HG03460 (cell line): ENCODE data around the gene KRTAP10-6.
"Not testable (repeated sequence)": the region's sequence is repeated elsewhere in the genome, so short reads cannot be mapped to it uniquely, and the experiment has no call there.

ENCODE experiments used
- ATAC-seq: cut with Tn5 transposase; IDR thresholded peaks from one replicate; pipeline ENCODE4 v1.9.1; 2021; ENCODE audit not compliant: unreplicated experiment

KRTAP10-6 gene

DNA sequence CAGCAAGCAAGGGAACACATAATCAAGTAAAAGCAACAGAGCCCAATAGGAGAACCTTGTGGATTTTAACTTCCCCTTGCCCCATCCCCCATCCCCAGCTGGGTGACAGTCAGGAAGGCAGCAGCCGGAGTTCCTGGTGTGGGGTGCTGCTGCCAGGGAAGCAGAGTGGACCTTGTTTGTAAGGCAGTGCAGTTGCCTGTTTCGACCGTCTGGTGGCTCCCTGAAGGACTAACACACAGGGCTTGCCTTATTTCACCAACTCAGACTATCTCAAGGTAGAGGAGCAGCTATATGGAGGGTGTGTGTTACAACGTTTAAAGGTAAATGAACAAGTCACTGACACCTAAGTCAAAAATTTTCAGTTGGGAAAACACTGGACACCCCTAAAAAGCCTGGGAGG lies 26.2 kb upstream of the KRTAP10-6 start:
- ATAC-seq, result no peak

DNA sequence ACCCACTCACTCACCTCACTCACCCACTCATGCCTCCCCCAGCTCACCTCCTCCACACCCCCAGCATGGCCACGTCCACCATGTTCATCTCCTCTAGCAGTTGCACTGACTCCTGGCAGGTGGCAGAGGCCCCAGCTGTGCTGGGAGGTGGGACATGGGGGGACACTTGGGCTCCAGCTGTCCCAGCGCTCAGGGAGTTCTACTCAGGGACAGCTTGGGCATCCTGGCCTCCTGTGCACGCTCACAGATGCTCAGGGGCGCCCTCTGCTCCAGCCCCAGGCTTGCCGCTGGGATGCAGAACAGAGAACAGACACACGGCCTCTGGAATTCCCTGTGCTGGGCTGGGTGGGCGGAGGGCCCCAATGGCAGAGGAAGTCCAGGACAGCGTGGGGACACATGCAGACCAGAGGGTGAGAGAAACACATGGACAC lies 24.8 kb upstream of the KRTAP10-6 start:
- ATAC-seq, result no peak

- no peak for ATAC-seq
These were observed 24.3 kb upstream of the KRTAP10-6 start for GRCh38 chr21:44616591-44616926.

- ATAC-seq, result no peak
These were observed 23.7 kb upstream of the KRTAP10-6 start for GRCh38 chr21:44615911-44616590.

- no peak for ATAC-seq
These were observed 23.2 kb upstream of the KRTAP10-6 start for GRCh38 chr21:44615466-44615865.

- no peak for ATAC-seq
These were observed 22.7 kb upstream of the KRTAP10-6 start for GRCh38 chr21:44614961-44615391.

DNA sequence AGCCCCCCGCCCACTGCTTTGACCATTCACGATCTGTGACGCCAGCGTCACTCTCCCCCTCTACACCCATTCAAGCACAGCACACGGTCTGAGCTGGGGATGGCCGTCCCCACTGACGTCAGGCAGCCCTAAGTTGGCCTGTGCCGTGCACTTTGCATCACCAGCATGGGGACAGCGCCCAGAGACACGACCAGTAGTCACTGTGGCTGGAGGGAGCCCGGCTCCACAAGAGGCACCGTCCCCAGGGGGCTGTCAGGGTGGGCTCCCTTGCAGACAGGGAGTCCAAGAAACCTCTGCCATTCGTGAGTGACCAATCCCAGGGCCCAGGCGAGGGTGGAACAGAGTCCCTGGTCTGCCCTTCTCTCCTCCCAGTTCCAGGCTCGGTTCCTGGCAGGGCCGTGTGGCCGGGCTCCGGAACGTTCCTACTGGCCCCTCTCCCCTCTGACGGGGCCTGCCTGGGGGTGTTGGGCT lies 21.9 kb upstream of the KRTAP10-6 start:
- ATAC-seq, result no peak

GRCh38 chr21:44613386-44614155 lies 21.3 kb upstream of the KRTAP10-6 start:
- ATAC-seq, result no peak

- no peak for ATAC-seq
These were observed 20.4 kb upstream of the KRTAP10-6 start for GRCh38 chr21:44612669-44613229.

GRCh38 chr21:44612029-44612486 lies 19.8 kb upstream of the KRTAP10-6 start, which contains the start of gene KRTAP10-8:
Gene KRTAP10-8 (plus strand): TSS chr21:44612079. CDS start chr21:44612101, 22 bp downstream.
- no peak for ATAC-seq

- no peak for ATAC-seq
These were observed 19.2 kb upstream of the KRTAP10-6 start for GRCh38 chr21:44611551-44611950.

DNA sequence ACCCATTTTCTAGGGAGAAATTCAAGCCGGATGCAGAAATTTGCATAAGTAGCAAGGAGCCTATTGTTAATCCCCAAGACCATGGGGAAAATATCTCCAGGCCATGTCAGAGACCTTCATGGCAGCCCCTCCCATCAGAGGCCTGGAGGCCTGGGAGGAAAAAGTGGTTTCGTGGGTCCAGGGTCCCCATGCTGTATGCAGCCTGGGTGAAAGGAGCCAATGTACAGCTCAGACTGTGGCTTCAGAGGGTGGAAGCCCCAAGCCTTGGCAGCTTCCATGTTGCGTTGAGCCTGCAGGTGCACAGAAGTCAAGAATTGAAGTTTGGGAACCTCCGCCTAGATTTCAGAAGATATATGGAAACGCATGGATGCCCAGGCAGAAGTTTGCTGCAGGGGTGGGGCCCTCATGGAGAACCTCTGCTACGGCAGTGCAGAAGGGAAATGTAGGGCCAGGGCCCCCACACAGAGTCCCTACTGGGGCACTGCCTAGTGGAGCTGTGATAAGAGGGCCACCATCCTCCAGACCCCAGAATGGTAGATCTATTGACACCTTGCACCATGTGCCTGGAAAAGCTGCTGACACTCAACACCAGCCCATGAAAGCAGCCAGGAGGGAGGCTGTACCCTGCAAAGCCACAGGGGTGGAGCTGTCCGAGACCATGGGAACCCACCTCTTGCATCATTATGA lies 18.0 kb upstream of the KRTAP10-6 start:
- ATAC-seq, result not testable (repeated sequence)

GRCh38 chr21:44609193-44609592 lies 16.9 kb upstream of the KRTAP10-6 start:
- no peak for ATAC-seq

DNA sequence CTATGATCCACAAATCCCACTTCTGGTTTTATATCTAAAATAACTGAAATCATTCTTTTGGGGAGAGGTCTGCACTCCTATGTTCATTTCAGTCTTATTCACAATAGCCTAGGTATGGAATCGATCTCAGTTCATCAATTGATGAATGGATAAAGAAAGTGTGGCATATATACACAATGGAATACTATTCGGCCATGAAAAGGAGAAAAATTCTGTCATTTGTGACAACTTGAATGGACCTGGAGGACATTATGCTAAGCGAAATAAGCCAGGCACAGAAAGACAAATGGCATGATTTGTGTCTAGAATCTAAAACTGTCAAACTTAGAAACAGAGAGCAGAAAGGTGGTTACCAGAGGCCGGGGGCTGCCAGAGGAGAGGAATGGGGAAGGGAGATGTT lies 14.2 kb upstream of the KRTAP10-6 start:
- ATAC-seq, result no peak

DNA sequence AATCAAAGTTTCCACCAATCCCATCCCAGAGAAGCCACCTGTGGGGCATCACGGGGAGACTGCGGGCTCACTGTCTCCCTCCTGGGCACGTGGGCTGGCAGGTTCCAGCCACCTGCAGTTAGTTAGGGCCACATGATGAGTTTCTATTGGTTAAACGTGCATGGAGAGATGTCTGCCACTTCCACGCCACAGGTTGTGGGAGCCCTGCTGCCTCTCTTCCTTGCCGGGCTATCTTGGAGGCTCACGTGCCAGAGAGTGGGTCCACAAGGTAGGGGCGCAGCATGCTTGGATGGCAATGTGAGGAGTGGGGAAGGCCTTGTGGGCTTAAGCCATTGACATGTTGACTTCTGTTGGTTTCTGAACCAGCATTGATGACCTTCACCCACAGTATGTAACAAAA lies 11.6 kb upstream of the KRTAP10-6 start:
- ATAC-seq, result no peak

- no peak for ATAC-seq
These were observed 11.0 kb upstream of the KRTAP10-6 start for GRCh38 chr21:44603109-44603875.

DNA sequence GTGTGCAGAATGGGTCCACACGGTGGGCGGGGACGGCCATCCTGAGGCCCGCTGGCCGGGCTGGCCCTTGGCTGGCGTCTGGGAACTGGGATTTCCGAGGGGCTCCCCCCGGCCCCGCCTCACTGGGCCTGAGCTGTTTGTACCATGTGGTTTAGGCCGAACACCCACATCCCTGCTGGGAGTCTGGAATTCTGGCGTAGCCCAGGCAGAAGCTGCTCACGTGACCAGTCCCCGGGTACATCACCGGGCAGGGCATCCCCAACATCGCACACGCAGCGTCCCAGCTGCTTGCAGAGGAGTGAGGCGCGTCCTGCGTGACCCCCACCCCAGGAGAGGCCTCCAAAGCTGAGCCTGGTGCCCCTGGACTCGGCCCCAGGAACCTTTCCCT lies 10.2 kb upstream of the KRTAP10-6 start:
- ATAC-seq, result no peak

- no peak for ATAC-seq
These were observed 9.5 kb upstream of the KRTAP10-6 start for GRCh38 chr21:44601596-44602462.

- ATAC-seq, result not testable (repeated sequence)
These were observed 8.8 kb upstream of the KRTAP10-6 start for GRCh38 chr21:44601091-44601490.
